ENCODE results near the gene TMEM184B. TPM values are rescaled to one million over a fixed set of nuclear protein-coding genes. Genes with fewer than 3 reads are reported as not detected.
A peak's percentile ranks its signal among the peaks of the same experiment; 100 is the strongest.

TMEM184B gene
- polyA plus RNA-seq, 1 experiment = 75.5 TPM

- no peak for TF ChIP-seq CTCF (IDR thresholded peaks at IDR 0.05; ENCODE audit: insufficient read depth, low read depth, low read length)
- ChIA-PET CTCF (interaction anchor here (1.0 to 1.9 kb wide), 3 partner anchors 87 to 149 kb away, joined by 3 to 13 read pairs (median 3); no protein-coding TSS in a partner anchor), POLR2A (interaction anchor here (0.6 to 1.0 kb wide), 2 partner anchors 16 to 39 kb away, joined by 3 to 5 read pairs; no protein-coding TSS in a partner anchor)
- H3K27me3 ChIP-seq (ENCODE audit: control insufficient read depth, insufficient read depth, low read length) = no peaks in the 10 kb centered on the region
- no peaks in the 10 kb centered on the region for H3K36me3 ChIP-seq (ENCODE audit: control insufficient read depth, insufficient read depth, low read length)
- H3K4me3 ChIP-seq (ENCODE audit: low read depth, low read length) = peak overlapping the region; percentile 35
- DNase-seq (ENCODE audit: low read depth) = no peak
Measured at GRCh38 chr22:38201371-38201710, 71.5 kb downstream of the TMEM184B start.

GRCh38 chr22:38199826-38200559, 72.8 kb downstream of the TMEM184B start:
- ChIA-PET POLR2A (no interaction called here), CTCF (no interaction called here)
- TF ChIP-seq CTCF (IDR thresholded peaks at IDR 0.05; ENCODE audit: insufficient read depth, low read depth, low read length) = no peak
- Histone ChIP-seq H3K4me3 (ENCODE audit: low read depth, low read length) (no peak overlapping the region), H3K36me3 (ENCODE audit: control insufficient read depth, insufficient read depth, low read length) (no peaks in the 10 kb centered on the region), H3K27me3 (ENCODE audit: control insufficient read depth, insufficient read depth, low read length) (no peaks in the 10 kb centered on the region)
- no peak for DNase-seq (ENCODE audit: low read depth)

- Histone ChIP-seq H3K4me3 (ENCODE audit: low read depth, low read length) (no peak overlapping the region), H3K27me3 (ENCODE audit: control insufficient read depth, insufficient read depth, low read length) (no peaks in the 10 kb centered on the region), H3K36me3 (ENCODE audit: control insufficient read depth, insufficient read depth, low read length) (no peaks in the 10 kb centered on the region)
- ChIA-PET CTCF (no interaction called here), POLR2A (no interaction called here)
- DNase-seq (ENCODE audit: low read depth) = no peak
- no peak for TF ChIP-seq CTCF (IDR thresholded peaks at IDR 0.05; ENCODE audit: insufficient read depth, low read depth, low read length)
Measured at GRCh38 chr22:38196791-38197419, 75.9 kb downstream of the TMEM184B start.

- Histone ChIP-seq H3K36me3 (ENCODE audit: control insufficient read depth, insufficient read depth, low read length) (no peaks in the 10 kb centered on the region), H3K4me3 (ENCODE audit: low read depth, low read length) (no peak overlapping the region), H3K27me3 (ENCODE audit: control insufficient read depth, insufficient read depth, low read length) (no peaks in the 10 kb centered on the region)
- ChIA-PET POLR2A (no interaction called here), CTCF (no interaction called here)
- DNase-seq (ENCODE audit: low read depth) = no peak
- TF ChIP-seq CTCF (IDR thresholded peaks at IDR 0.05; ENCODE audit: insufficient read depth, low read depth, low read length) = no peak
Measured at GRCh38 chr22:38193580-38193979, 79.2 kb downstream of the TMEM184B start.

- TF ChIP-seq CTCF (IDR thresholded peaks at IDR 0.05; ENCODE audit: insufficient read depth, low read depth, low read length) = no peak
- POLR2A ChIA-PET = no interaction called here
- DNase-seq (ENCODE audit: low read depth) = no peak
- Histone ChIP-seq H3K4me3 (ENCODE audit: low read depth, low read length) (no peak overlapping the region), H3K36me3 (ENCODE audit: control insufficient read depth, insufficient read depth, low read length) (no peaks in the 10 kb centered on the region), H3K27me3 (ENCODE audit: control insufficient read depth, insufficient read depth, low read length) (no peaks in the 10 kb centered on the region)
- CTCF ChIA-PET = interaction anchor here (1.5 kb wide), 1 partner anchor 78 kb away, joined by 5 read pairs; no protein-coding TSS in a partner anchor
Measured at GRCh38 chr22:38192475-38192863, 80.3 kb downstream of the TMEM184B start.
